ENCODE data around the gene HBA1. TPM values are rescaled to one million over a fixed set of nuclear protein-coding genes. Genes with fewer than 3 reads are reported as not detected.
"Not testable (repeated sequence)": the region's sequence is repeated elsewhere in the genome, so short reads cannot be mapped to it uniquely, and the experiment has no call there.

HBA1 gene
- total RNA-seq, 4 donors from 2014 or later = 48.4 to 135 (median 81.6) TPM; not detected in 1

GRCh38 chr16:154217-155030 lies 22.1 kb upstream of the HBA1 start:
- TF ChIP-seq CTCF (IDR thresholded peaks at IDR 0.05) (no peak), POLR2A (IDR thresholded peaks at IDR 0.05) (no peak), EP300 (IDR thresholded peaks at IDR 0.05) (no peak)
- Histone ChIP-seq H3K27me3 (peaks cover 0 to 46% of the 10 kb centered on the region in 2 donors), H3K4me1 (peaks cover 0 to 11% (median 9%) of the 10 kb centered on the region in 4 donors), H3K4me3 (peak overlapping the region; percentile 25 to 51 (median 48)), H3K9me3 (no peaks in the 10 kb centered on the region), H3K36me3 (no peaks in the 10 kb centered on the region), H3K27ac (peak overlapping the region in 1 of 4 donors; percentile 11)
- DNase-seq (ENCODE audit: low spot score in 2 of 2) = no peak
- WGBS, 2 donors = 1 to 2% methylated on average over 38 of the region's 59 CpGs

DNA sequence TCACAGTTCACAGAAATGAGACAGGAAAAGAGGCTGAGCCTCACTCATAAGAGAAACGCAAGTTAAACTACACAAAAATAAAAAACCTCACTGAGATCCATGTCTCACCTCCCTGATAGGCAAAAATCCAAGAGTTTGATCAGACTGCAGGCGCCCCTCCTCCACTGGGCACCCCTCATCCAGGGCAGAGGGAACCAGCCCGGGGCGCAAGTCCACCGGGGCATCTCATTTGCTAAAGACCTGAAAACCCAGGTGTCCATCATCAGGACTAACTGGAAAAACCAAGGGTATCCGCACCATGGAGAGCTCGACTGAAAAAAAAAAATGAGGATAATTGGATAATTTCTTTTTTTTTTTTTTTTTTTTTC lies 21.5 kb upstream of the HBA1 start:
- H3K36me3 ChIP-seq = no peaks in the 10 kb centered on the region
- H3K27me3 ChIP-seq = peaks cover 0 to 46% of the 10 kb centered on the region in 2 donors
- H3K4me1 ChIP-seq = peaks cover 0 to 11% (median 9%) of the 10 kb centered on the region in 4 donors
- H3K4me3 ChIP-seq = peak overlapping the region in 1 of 4 donors; percentile 50
- WGBS, 2 donors = 61 to 63% methylated on average over 7 of the region's 7 CpGs
- TF ChIP-seq EP300 (IDR thresholded peaks at IDR 0.05) (no peak), POLR2A (IDR thresholded peaks at IDR 0.05) (no peak), CTCF (IDR thresholded peaks at IDR 0.05) (no peak)
- H3K27ac ChIP-seq = no peak overlapping the region
- no peak for DNase-seq (ENCODE audit: low spot score in 2 of 2)
- H3K9me3 ChIP-seq = no peaks in the 10 kb centered on the region

DNA sequence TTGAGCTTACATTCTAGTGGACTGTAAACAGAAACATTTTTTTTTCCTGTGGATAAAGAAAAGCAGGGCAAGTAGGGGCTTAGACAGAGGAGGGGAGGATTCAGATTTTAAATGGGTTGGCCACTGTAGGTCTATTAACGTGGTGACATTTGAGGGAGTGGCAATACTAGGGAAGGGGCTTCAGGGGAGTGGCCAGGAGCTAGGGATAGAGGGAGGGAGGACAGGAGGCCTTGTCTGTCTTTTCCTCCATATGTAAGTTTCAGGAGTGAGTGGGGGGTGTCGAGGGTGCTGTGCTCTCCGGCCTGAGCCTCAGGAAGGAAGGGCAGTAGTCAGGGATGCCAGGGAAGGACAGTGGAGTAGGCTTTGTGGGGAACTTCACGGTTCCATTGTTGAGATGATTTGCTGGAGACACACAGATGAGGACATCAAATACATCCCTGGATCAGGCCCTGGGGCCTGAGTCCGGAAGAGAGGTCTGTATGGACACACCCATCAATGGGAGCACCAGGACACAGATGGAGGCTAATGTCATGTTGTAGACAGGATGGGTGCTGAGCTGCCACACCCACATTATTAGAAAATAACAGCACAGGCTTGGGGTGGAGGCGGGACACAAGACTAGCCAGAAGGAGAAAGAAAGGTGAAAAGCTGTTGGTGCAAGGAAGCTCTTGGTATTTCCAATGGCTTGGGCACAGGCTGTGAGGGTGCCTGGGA lies 17.2 kb upstream of the HBA1 start:
- no peak overlapping the region for H3K4me3 ChIP-seq
- H3K27me3 ChIP-seq = peaks cover 0 to 46% of the 10 kb centered on the region in 2 donors
- H3K4me1 ChIP-seq = peaks cover 0 to 9% (median 7%) of the 10 kb centered on the region in 4 donors
- H3K36me3 ChIP-seq = no peaks in the 10 kb centered on the region
- no peak for DNase-seq (ENCODE audit: low spot score in 2 of 2)
- no peak overlapping the region for H3K27ac ChIP-seq
- 45 to 52% methylated on average over 6 of the region's 6 CpGs for WGBS, 2 donors
- no peaks in the 10 kb centered on the region for H3K9me3 ChIP-seq
- TF ChIP-seq POLR2A (IDR thresholded peaks at IDR 0.05) = no peak

DNA sequence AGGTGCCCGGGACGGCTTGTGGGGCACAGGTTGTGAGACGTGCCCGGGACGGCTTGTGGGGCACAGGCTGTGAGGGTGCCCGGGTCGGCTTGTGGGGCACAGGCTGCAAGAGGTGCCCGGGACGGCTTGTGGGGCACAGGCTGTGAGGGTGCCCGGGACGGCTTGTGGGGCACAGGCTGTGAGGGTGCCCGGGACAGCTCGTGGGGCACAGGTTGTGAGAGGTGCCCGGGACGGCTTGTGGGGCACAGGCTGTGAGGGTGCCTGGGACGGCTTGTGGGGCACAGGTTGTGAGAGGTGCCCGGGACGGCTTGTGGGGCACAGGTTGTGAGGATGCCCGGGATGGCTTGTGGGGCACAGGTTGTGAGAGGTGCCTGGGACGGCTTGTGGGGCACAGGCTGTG lies 16.2 kb upstream of the HBA1 start:
- not testable (repeated sequence) for H3K4me1 ChIP-seq; H3K4me3 ChIP-seq; H3K9me3 ChIP-seq; H3K36me3 ChIP-seq; DNase-seq (ENCODE audit: low spot score in 2 of 2); H3K27ac ChIP-seq
- H3K27me3 ChIP-seq = peaks cover 0 to 40% of the 10 kb centered on the region in 2 donors
- 81% methylated on average over 6 to 7 of the region's 20 CpGs for WGBS, 2 donors

GRCh38 chr16:160691-161190 lies 15.7 kb upstream of the HBA1 start:
- Histone ChIP-seq H3K4me3 (no peak overlapping the region), H3K27ac (no peak overlapping the region), H3K36me3 (no peaks in the 10 kb centered on the region), H3K27me3 (peaks cover 1 to 40% of the 10 kb centered on the region in 2 donors), H3K9me3 (no peaks in the 10 kb centered on the region), H3K4me1 (peaks cover 0 to 9% (median 8%) of the 10 kb centered on the region in 4 donors)
- DNase-seq (ENCODE audit: low spot score in 2 of 2) = no peak
- 60 to 63% methylated on average over 14 to 16 of the region's 18 CpGs for WGBS, 2 donors
- no peak for TF ChIP-seq CTCF (IDR thresholded peaks at IDR 0.05)
- no peak for TF ChIP-seq POLR2A (IDR thresholded peaks at IDR 0.05)
- TF ChIP-seq EP300 (IDR thresholded peaks at IDR 0.05) = no peak

Measured in tibial nerve (tissue), 4 donors.